ENCODE results near the gene TMEM101.
"Not testable (repeated sequence)": the region's sequence is repeated elsewhere in the genome, so short reads cannot be mapped to it uniquely, and the experiment has no call there.

TMEM101 gene

GRCh38 chr17:44000141-44000860 lies 14.5 kb downstream of the TMEM101 start:
- no peak for DNase-seq

- DNase-seq = no peak
These were observed 15.7 kb downstream of the TMEM101 start for GRCh38 chr17:43999024-43999423.

- DNase-seq = no peak
These were observed 16.2 kb downstream of the TMEM101 start for GRCh38 chr17:43998552-43998951.

GRCh38 chr17:43997180-43997579 lies 17.6 kb downstream of the TMEM101 start:
- DNase-seq = not testable (repeated sequence)

GRCh38 chr17:43995150-43995471 lies 19.7 kb downstream of the TMEM101 start:
- no peak for DNase-seq

- DNase-seq = peak; percentile 36
These were observed 20.3 kb downstream of the TMEM101 start for GRCh38 chr17:43994272-43995149.

GRCh38 chr17:43992641-43993040 lies 22.1 kb downstream of the TMEM101 start:
- no peak for DNase-seq

- DNase-seq = no peak
These were observed 26.5 kb downstream of the TMEM101 start for GRCh38 chr17:43988301-43988700.

GRCh38 chr17:43987131-43988021 lies 27.4 kb downstream of the TMEM101 start:
- no peak for DNase-seq

GRCh38 chr17:43986225-43986981 lies 28.4 kb downstream of the TMEM101 start:
- no peak for DNase-seq

GRCh38 chr17:43984521-43984920 lies 30.2 kb downstream of the TMEM101 start:
- no peak for DNase-seq

- no peak for DNase-seq
These were observed 31.0 kb downstream of the TMEM101 start for GRCh38 chr17:43983515-43984411.

- no peak for DNase-seq
These were observed 31.6 kb downstream of the TMEM101 start for GRCh38 chr17:43983196-43983514.

GRCh38 chr17:43982171-43982570 lies 32.6 kb downstream of the TMEM101 start:
- no peak for DNase-seq

- no peak for DNase-seq
These were observed 35.1 kb downstream of the TMEM101 start for GRCh38 chr17:43979671-43980070.

GRCh38 chr17:43979011-43979410 lies 35.8 kb downstream of the TMEM101 start:
- DNase-seq = no peak

- DNase-seq = no peak
These were observed 36.7 kb downstream of the TMEM101 start for GRCh38 chr17:43978078-43978477.

- DNase-seq = no peak
These were observed 37.6 kb downstream of the TMEM101 start for GRCh38 chr17:43976963-43977837.

GRCh38 chr17:43975898-43976297 lies 38.9 kb downstream of the TMEM101 start:
- no peak for DNase-seq
